Activated T-cell treated with anti-CD3 and anti-CD28 coated beads, Interleukin-2, amount 50 U/mL, for 72 hours (primary cell): ENCODE measurements around the gene PSMF1. TPM values are rescaled to one million over a fixed set of nuclear protein-coding genes. Genes with fewer than 3 reads are reported as not detected.
A peak's percentile ranks its signal among the peaks of the same experiment; 100 is the strongest.

Source experiments
- ATAC-seq, 2 donors: fragments of 150-1000 bp; cut with Tn5 transposase; replicated peaks in 1 of 2; 2 replicates each; pipeline ENCODE4 v1.10.0; 2021; ENCODE audit warnings: moderate library complexity in 2 of 2, mild to moderate bottlenecking in 1 of 2
- DNase-seq, 2 donors: peaks; one replicate each; pipeline ENCODE4 v3.0.0; 2021 to 2022; ENCODE audit warnings: mixed read lengths in 1 of 2
- H3K27ac Mint-ChIP-seq: one replicate; pipeline ENCODE4 v1.8.0; 2022; ENCODE audit warnings: mild to moderate bottlenecking, moderate library complexity, mixed read lengths
- H3K27me3 Mint-ChIP-seq: one replicate; pipeline ENCODE4 v1.8.0; 2022; ENCODE audit warnings: low read depth, mixed read lengths
- H3K36me3 Mint-ChIP-seq, 2 donors: one replicate each; pipeline ENCODE4 v1.8.0; 2022; ENCODE audit warnings: mixed read lengths in 2 of 2, mild to moderate bottlenecking in 1 of 2; ENCODE audit not compliant: insufficient read depth in 2 of 2
- H3K4me1 Mint-ChIP-seq: one replicate; pipeline ENCODE4 v1.8.0; 2022; ENCODE audit warnings: low read depth, mixed read lengths
- H3K4me3 Mint-ChIP-seq, 2 donors: one replicate each; pipeline ENCODE4 v1.8.0; 2022; ENCODE audit warnings: mild to moderate bottlenecking in 2 of 2, mixed read lengths in 2 of 2, moderate library complexity in 2 of 2
- H3K9me3 Mint-ChIP-seq, 2 donors: one replicate each; pipeline ENCODE4 v1.8.0; 2022; ENCODE audit warnings: mixed read lengths in 2 of 2
- total RNA-seq, 2 donors: library from RNA; stranded (reverse); gene quantifications; one replicate each; pipeline ENCODE4 v1.2.3, GENCODE V29; 2022

Gene PSMF1
- total RNA-seq: 100 to 1,000 TPM; 168 to 185 TPM

DNA sequence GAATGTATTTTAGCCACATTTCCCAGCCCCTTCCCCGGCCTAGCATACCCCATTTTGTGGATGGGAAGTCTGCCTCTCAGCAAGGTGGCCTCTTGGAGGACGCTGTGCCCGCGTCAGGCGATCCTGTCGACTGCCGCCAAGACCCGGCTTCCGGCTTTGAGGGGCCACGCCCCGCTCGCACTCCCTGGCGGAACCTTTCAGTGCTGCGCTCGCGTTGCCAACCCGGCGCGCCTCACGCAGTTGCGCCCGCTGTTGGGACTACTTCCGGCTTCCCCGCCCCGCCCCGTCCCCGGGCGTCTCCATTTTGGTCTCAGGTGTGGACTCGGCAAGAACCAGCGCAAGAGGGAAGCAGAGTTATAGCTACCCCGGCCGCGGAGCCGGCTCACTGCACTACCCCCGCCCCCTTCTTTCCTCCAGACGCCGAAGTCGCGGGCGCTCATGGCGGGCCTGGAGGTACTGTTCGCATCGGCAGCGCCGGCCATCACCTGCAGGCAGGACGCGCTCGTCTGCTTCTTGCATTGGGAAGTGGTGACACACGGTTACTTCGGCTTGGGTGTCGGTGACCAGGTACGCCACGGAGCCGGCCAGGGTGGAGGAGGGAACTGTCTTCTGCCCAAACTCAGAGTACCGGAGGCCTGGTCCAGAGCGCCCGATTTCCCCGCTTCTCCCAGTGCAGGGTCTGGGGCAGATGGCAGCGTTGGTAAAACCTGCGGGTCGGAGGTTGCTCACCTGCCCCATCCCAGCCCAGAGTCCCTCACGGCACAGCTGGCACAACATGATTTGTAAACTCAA, at the start of gene PSMF1:
TSS of gene PSMF1 (plus strand) at position 267 of the 792 bp plus-strand sequence. CDS start at position 439, 172 bp downstream.
- peak; percentile 97 for ATAC-seq
- Mint-ChIP-seq H3K27me3 (no peaks in the 10 kb centered on the region), H3K4me1 (peaks cover 60% of the 10 kb centered on the region), H3K27ac (peak within 1 kb of the TSS; percentile 90), H3K36me3 (peaks cover 7 to 22% of the 10 kb centered on the region in 2 donors), H3K9me3 (no peaks in the 10 kb centered on the region), H3K4me3 (peak within 1 kb of the TSS; percentile 81 to 93)
- DNase-seq: peak; percentile 96 to 98

DNA sequence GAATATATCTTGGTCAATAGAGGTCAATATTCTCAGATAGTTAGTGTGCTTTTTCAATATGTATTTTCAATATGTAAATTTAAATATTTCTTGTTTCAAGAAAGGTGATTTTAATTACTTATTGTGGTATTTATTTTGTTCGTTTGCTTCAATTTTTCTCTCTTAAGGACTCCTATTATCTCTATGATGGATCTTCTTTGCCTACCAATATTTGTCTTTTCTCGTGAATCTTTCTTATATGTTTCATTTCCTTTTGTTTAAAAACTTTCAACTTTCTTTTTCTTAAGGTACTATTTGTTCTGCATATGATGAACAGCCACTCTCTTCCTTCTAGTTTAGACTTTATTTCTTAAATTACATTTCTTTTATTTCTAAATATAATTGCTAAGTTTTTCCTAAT, 46.1 kb upstream of the PSMF1 start:
- H3K27me3 Mint-ChIP-seq: no peaks in the 10 kb centered on the region

DNA sequence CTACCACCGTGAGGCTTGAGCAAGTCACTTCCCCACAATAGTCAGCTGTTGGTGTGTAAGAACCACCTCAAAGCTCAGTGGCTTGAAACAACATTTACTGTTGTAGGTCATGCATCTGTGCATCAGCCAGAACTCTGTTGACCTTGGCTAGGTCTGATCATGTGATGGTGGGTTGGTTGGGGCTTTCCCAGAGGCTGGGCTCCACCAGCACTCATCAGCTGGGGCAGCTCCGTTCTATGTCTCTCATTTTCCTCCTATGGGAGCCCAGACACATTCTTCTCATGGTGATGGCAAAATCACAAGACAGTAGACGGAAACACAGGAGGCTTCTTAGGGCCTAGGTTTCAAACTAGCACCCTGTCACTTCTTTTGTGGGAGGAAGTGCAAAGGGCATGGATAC, 42.8 kb upstream of the PSMF1 start:
- ATAC-seq: peak; percentile 43 to 54
- H3K36me3 Mint-ChIP-seq: peaks cover 2 to 3% of the 10 kb centered on the region in 2 donors

More for the DNA sequence above, 46.1 kb upstream of the PSMF1 start:
- no peak for DNase-seq
- no peak overlapping the region for H3K4me3 Mint-ChIP-seq
- no peaks in the 10 kb centered on the region for H3K4me1 Mint-ChIP-seq
- no peak for ATAC-seq
- peaks cover 5 to 9% of the 10 kb centered on the region in 2 donors for H3K9me3 Mint-ChIP-seq
- H3K36me3 Mint-ChIP-seq: peaks cover 3 to 7% of the 10 kb centered on the region in 2 donors
- H3K27ac Mint-ChIP-seq: no peak overlapping the region

GRCh38 chr20:1081891-1082290, 36.5 kb upstream of the PSMF1 start:
- Mint-ChIP-seq H3K4me1 (peaks cover 12% of the 10 kb centered on the region), H3K36me3 (peaks cover 8 to 10% of the 10 kb centered on the region in 2 donors), H3K9me3 (peaks cover 9 to 11% of the 10 kb centered on the region in 2 donors), H3K4me3 (no peak overlapping the region), H3K27ac (no peak overlapping the region), H3K27me3 (peaks cover 5% of the 10 kb centered on the region)
- ATAC-seq (no peak), DNase-seq (no peak)

More for the DNA sequence above, 42.8 kb upstream of the PSMF1 start:
- no peaks in the 10 kb centered on the region for H3K27me3 Mint-ChIP-seq
- no peak overlapping the region for H3K4me3 Mint-ChIP-seq
- H3K9me3 Mint-ChIP-seq: no peaks in the 10 kb centered on the region
- DNase-seq: no peak
- H3K27ac Mint-ChIP-seq: no peak overlapping the region
- no peaks in the 10 kb centered on the region for H3K4me1 Mint-ChIP-seq

GRCh38 chr20:1083431-1084080, 34.8 kb upstream of the PSMF1 start:
- no peak for DNase-seq
- peaks cover 8 to 10% of the 10 kb centered on the region in 2 donors for H3K36me3 Mint-ChIP-seq
- no peak for ATAC-seq
- H3K9me3 Mint-ChIP-seq: peaks cover 9 to 12% of the 10 kb centered on the region in 2 donors
- no peak overlapping the region for H3K4me3 Mint-ChIP-seq
- no peak overlapping the region for H3K27ac Mint-ChIP-seq
- peaks cover 25% of the 10 kb centered on the region for H3K4me1 Mint-ChIP-seq
- peaks cover 5% of the 10 kb centered on the region for H3K27me3 Mint-ChIP-seq

- H3K27me3 Mint-ChIP-seq: peaks cover 5% of the 10 kb centered on the region
- peaks cover 25% of the 10 kb centered on the region for H3K4me1 Mint-ChIP-seq
- peak overlapping the region; percentile 12 for H3K27ac Mint-ChIP-seq
- DNase-seq (no peak), ATAC-seq (no peak)
- H3K4me3 Mint-ChIP-seq: peak overlapping the region in 1 of 2 donors; percentile 69
- H3K9me3 Mint-ChIP-seq: peaks cover 12 to 17% of the 10 kb centered on the region in 2 donors
- peaks cover 12 to 13% of the 10 kb centered on the region in 2 donors for H3K36me3 Mint-ChIP-seq
Measured at GRCh38 chr20:1085492-1086276, 32.7 kb upstream of the PSMF1 start.

- DNase-seq (peak in 1 of 2 donors; percentile 13), ATAC-seq (peak; percentile 74 to 82)
- peak overlapping the region; percentile 12 for H3K27ac Mint-ChIP-seq
- H3K4me3 Mint-ChIP-seq: peak overlapping the region in 1 of 2 donors; percentile 69
- peaks cover 12 to 22% of the 10 kb centered on the region in 2 donors for H3K9me3 Mint-ChIP-seq
- H3K27me3 Mint-ChIP-seq: peaks cover 5% of the 10 kb centered on the region
- H3K36me3 Mint-ChIP-seq: peaks cover 17% of the 10 kb centered on the region in 2 donors
- H3K4me1 Mint-ChIP-seq: peaks cover 25% of the 10 kb centered on the region
Measured at GRCh38 chr20:1086277-1087213, 31.9 kb upstream of the PSMF1 start.

- H3K9me3 Mint-ChIP-seq: peaks cover 9 to 25% of the 10 kb centered on the region in 2 donors
- no peak overlapping the region for H3K27ac Mint-ChIP-seq
- DNase-seq: peak; percentile 38 to 40
- H3K36me3 Mint-ChIP-seq: peaks cover 18 to 20% of the 10 kb centered on the region in 2 donors
- peak overlapping the region in 1 of 2 donors; percentile 69 for H3K4me3 Mint-ChIP-seq
- peak; percentile 79 to 82 for ATAC-seq
- peaks cover 5% of the 10 kb centered on the region for H3K27me3 Mint-ChIP-seq
- H3K4me1 Mint-ChIP-seq: peaks cover 25% of the 10 kb centered on the region
Measured at GRCh38 chr20:1087311-1087905, 31.0 kb upstream of the PSMF1 start.

- H3K9me3 Mint-ChIP-seq: peaks cover 3 to 16% of the 10 kb centered on the region in 2 donors
- no peak overlapping the region for H3K27ac Mint-ChIP-seq
- peaks cover 8% of the 10 kb centered on the region in 2 donors for H3K36me3 Mint-ChIP-seq
- no peaks in the 10 kb centered on the region for H3K4me1 Mint-ChIP-seq
- ATAC-seq (no peak), DNase-seq (no peak)
- H3K27me3 Mint-ChIP-seq: no peaks in the 10 kb centered on the region
- H3K4me3 Mint-ChIP-seq: no peak overlapping the region
Measured at GRCh38 chr20:1094751-1095150, 23.7 kb upstream of the PSMF1 start.

GRCh38 chr20:1101533-1101932, 16.9 kb upstream of the PSMF1 start:
- H3K36me3 Mint-ChIP-seq: peaks cover 0 to 3% of the 10 kb centered on the region in 2 donors
- no peaks in the 10 kb centered on the region for H3K4me1 Mint-ChIP-seq
- H3K27ac Mint-ChIP-seq: no peak overlapping the region
- no peak for DNase-seq
- H3K4me3 Mint-ChIP-seq: no peak overlapping the region
- ATAC-seq: no peak
- peaks cover 0 to 11% of the 10 kb centered on the region in 2 donors for H3K9me3 Mint-ChIP-seq
- H3K27me3 Mint-ChIP-seq: no peaks in the 10 kb centered on the region

GRCh38 chr20:1102016-1102415, 16.4 kb upstream of the PSMF1 start:
- Mint-ChIP-seq H3K36me3 (peaks cover 0 to 3% of the 10 kb centered on the region in 2 donors), H3K27me3 (no peaks in the 10 kb centered on the region), H3K4me3 (no peak overlapping the region), H3K9me3 (peaks cover 0 to 11% of the 10 kb centered on the region in 2 donors), H3K27ac (no peak overlapping the region), H3K4me1 (no peaks in the 10 kb centered on the region)
- ATAC-seq (no peak), DNase-seq (no peak)
